HG02642 (cell line): ENCODE results near the gene DDX4.

Experiments used
- ATAC-seq: cut with Tn5 transposase; IDR thresholded peaks from one replicate; pipeline ENCODE4 v1.9.1; 2021; ENCODE audit warnings: mild to moderate bottlenecking; ENCODE audit not compliant: unreplicated experiment, poor library complexity

The DDX4 gene

DNA sequence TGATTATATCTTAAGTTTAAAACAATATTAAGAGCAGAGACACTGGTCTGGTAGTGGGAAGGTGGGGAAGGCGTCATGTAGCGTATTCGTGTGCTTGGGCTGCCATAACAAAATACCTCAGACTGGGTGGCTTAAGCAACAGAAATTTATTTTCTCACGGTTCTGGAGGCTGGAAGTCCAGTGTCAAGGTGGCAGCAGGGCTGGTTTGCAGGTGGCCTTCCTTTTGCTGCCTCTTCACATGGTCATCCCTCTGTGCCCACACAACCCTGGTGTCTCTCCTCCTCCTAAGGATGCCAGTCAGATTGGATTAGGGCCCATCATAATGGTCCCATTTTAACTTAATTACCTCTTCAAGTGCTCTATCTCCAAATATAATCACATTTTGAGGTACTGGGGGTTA, 122.8 kb downstream of the DDX4 start:
- ATAC-seq = no peak

DNA sequence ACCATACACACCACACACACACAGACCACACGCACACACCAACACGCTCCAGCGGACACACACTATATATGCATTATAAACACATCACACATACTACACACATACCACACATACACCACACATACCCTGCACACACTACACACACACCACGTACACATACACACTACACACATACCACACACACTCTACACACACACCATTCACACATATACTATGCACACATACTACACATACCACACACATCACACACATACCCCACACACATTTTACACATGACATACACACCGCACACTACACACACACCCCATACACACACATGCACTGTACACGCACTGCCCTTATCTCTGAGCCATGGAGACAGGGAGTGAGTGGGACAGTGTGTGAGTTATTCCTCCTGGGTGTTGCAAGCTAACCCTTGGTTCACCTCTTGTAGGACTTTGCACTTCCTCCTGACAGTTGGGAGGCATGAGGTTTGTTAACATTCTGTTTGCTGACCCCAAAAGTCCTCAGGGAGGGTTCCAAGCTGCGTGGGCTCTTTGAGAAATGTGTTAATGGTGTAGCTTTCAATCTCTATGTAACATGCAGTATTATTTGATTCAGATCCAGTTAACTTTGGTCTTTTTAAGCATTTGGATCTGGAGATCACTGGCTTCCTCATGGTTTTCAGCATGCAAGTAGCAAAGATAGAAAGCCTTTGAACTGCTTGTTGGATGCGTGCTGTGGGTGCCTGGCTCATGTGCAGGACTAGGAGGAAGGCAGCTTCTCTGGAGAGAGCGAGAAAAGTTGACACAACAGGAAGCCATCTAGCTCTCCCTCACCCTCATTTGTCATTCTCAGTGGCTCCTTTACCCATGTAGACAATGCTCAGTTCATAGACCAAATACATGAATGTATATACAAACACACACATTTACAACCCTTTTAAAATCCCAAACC, 127.0 kb downstream of the DDX4 start:
- no peak for ATAC-seq

DNA sequence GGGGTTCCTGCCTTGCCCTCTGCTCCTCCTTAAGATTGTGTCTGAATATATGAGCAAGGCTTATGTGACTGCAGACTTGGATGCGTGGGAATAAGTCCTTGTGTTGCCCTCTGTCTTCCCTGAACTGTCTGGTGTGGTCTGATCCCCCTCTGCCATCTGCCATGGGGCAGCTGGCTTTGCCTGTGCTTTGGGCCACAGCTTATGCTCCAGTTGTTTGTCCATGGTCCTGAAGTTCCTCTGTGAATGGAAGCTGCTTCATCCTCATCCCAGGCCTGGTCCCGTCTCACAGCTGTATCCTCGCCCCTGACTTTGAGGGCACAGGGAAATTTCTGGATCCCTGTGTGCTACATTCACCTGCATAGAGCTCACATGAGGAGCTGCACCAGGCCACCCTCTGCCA, 128.0 kb downstream of the DDX4 start:
- ATAC-seq = no peak

DNA sequence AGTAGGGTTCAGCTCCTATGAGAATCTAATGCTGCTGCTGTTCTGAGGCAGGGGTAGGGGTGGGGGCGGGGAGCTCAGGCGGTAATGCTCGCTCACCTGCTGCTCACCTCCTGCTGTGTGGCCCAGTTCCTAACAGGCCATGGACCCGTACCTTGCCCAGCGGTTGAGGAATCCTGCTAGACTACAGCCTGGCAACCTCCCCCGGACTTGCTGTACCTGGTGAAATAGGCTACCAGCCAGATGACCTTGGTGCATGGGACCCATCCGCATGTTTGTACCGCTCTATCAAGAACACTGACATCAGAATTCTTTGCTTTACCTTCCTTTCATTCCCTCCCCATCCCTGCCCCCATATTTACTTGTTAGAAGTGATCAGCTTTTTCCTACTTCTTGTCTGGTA, 128.6 kb downstream of the DDX4 start:
- ATAC-seq = no peak
